GM12873 (cell line): Measurements from ENCODE around the gene STAT5A.

ENCODE experiments used
- TF ChIP-seq, protein P1 (sequence below): IDR thresholded peaks from 2 replicates; pipeline ENCODE4 v1.5.1; 2012; ENCODE audit warnings: low read depth, mild to moderate bottlenecking, moderate library complexity, low read length, control low read depth; ENCODE audit not compliant: insufficient read depth; ENCODE audit errors: missing control alignments

STAT5A gene

GRCh38 chr17:42311240-42312034 is 23.1 kb downstream of the STAT5A start:
- TF ChIP-seq, protein P1, sequence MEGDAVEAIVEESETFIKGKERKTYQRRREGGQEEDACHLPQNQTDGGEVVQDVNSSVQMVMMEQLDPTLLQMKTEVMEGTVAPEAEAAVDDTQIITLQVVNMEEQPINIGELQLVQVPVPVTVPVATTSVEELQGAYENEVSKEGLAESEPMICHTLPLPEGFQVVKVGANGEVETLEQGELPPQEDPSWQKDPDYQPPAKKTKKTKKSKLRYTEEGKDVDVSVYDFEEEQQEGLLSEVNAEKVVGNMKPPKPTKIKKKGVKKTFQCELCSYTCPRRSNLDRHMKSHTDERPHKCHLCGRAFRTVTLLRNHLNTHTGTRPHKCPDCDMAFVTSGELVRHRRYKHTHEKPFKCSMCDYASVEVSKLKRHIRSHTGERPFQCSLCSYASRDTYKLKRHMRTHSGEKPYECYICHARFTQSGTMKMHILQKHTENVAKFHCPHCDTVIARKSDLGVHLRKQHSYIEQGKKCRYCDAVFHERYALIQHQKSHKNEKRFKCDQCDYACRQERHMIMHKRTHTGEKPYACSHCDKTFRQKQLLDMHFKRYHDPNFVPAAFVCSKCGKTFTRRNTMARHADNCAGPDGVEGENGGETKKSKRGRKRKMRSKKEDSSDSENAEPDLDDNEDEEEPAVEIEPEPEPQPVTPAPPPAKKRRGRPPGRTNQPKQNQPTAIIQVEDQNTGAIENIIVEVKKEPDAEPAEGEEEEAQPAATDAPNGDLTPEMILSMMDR = no peak

GRCh38 chr17:42312035-42312284 is 23.7 kb downstream of the STAT5A start:
- TF ChIP-seq, protein P1 = no peak

GRCh38 chr17:42312285-42313130 is 24.2 kb downstream of the STAT5A start:
- TF ChIP-seq, protein P1 = peak; percentile 74

- TF ChIP-seq, protein P1 = no peak
These were observed 25.1 kb downstream of the STAT5A start for GRCh38 chr17:42313389-42313772.

- TF ChIP-seq, protein P1 = no peak
These were observed 25.7 kb downstream of the STAT5A start for GRCh38 chr17:42313773-42314566.

- TF ChIP-seq, protein P1 = no peak
These were observed 27.3 kb downstream of the STAT5A start for GRCh38 chr17:42315402-42316156.
